Retinal pigment epithelial cell (primary cell): Measurements from ENCODE around the gene ZC3H14.
"Not testable (repeated sequence)": the region's sequence is repeated elsewhere in the genome, so short reads cannot be mapped to it uniquely, and the experiment has no call there.

ENCODE experiments used
- DNase-seq: peaks from one replicate; pipeline ENCODE4 v3.0.0-alpha.2; 2010; ENCODE audit warnings: low read depth
- H3K4me3 ChIP-seq: 2 replicates; pipeline ENCODE4 v1.5.1; 2011; ENCODE audit warnings: mild to moderate bottlenecking, low read length, control low read depth, moderate library complexity
- CTCF ChIP-seq: conservative IDR thresholded peaks from 2 replicates; pipeline ENCODE4 v1.5.1; 2011; ENCODE audit warnings: low read depth, low read length, control low read depth, inconsistent platforms

The ZC3H14 gene

DNA sequence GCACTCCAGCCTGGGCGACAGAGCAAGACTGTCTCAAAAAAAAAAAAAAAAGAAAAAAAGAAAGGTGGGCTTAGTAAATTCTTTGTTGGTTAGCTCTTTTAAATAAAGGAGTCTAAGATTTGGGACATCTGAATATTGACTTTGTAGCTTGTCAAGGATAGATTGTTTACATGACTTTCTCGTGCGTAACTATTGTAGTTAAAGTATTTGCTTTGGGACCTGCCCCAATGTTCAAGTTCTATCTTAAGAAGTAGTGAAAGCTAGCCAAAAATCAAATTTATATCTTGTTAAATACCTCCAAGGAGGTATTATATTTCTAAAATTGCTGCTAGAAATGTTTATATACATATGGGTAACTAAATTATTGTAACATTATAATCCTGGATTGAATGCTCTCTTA, 40.4 kb upstream of the ZC3H14 start:
- TF ChIP-seq CTCF, result no peak
- no peak for DNase-seq

DNA sequence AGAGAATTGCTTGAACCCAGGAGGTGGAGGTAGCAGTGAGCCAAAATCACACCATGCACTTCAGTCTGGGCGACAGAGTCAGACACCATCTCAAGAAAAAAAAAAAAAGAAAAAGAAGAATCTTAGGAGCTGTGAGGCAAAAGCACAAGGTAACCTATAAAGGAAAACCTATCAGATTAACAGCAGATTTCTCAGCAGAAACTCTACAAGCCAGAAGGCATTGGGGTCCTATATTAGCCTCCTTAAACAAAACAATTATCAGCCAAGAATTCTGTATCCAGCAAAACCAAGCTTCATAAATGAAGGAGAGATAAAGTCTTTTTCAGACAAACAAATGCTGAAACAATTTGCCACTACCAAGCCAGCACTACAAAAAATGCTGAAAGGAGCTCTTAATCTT, 32.9 kb upstream of the ZC3H14 start:
- not testable (repeated sequence) for H3K4me3 ChIP-seq, DNase-seq

More for the DNA sequence above, 40.4 kb upstream of the ZC3H14 start:
- no peak overlapping the region for H3K4me3 ChIP-seq

GRCh38 chr14:88533064-88533602, 29.7 kb upstream of the ZC3H14 start:
- H3K4me3 ChIP-seq, result no peak overlapping the region

DNA sequence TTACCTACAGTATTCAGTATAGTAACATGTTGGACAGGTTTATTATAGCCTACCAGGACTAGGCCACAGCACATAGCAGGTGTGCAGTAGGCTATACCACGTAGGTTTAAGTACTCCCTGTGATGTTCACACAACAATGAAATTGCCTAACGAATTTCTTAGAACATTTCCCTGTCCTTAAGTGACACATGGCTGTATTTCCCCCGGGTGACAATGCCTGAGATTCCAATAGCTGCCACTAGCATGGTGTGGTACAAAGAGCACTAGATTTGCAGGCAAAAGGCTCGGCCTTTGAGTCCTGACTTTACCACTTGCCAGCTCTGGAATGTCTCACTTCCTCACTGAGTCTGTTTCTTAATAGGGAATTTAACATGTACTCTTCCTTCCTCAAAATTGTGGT, 27.7 kb upstream of the ZC3H14 start:
- H3K4me3 ChIP-seq, result no peak overlapping the region
- no peak for DNase-seq
- TF ChIP-seq CTCF, result peak; percentile 5

More at GRCh38 chr14:88533064-88533602, 29.7 kb upstream of the ZC3H14 start:
- no peak for DNase-seq
- TF ChIP-seq CTCF, result no peak

GRCh38 chr14:88535813-88536212, 27.0 kb upstream of the ZC3H14 start:
- no peak for TF ChIP-seq CTCF
- H3K4me3 ChIP-seq, result no peak overlapping the region
- no peak for DNase-seq

DNA sequence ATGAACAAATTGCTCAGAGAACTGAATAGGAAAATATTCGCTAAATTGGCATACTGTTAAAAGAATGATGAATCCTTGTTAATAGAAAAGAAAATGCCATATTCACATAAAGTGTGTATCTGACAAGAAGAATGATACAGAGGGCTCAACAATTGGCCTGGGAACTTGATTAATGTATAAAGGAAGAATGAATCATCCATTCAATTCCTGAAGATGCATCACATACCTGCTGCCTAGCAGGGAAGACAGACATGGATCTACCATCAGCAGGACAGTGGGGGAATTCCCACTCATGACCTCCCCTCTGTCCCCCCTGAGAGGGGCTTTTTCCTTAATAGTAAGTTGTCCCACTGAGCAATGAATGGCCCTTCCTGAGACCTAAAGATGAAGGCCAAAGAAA, 21.5 kb upstream of the ZC3H14 start:
- no peak for DNase-seq
- TF ChIP-seq CTCF, result no peak
- no peak overlapping the region for H3K4me3 ChIP-seq

- no peak for DNase-seq
- no peak for TF ChIP-seq CTCF
- H3K4me3 ChIP-seq, result no peak overlapping the region
These were observed 19.7 kb upstream of the ZC3H14 start for GRCh38 chr14:88542857-88543795.
